Measurements from ENCODE around the gene KLHL36.

The KLHL36 gene

DNA sequence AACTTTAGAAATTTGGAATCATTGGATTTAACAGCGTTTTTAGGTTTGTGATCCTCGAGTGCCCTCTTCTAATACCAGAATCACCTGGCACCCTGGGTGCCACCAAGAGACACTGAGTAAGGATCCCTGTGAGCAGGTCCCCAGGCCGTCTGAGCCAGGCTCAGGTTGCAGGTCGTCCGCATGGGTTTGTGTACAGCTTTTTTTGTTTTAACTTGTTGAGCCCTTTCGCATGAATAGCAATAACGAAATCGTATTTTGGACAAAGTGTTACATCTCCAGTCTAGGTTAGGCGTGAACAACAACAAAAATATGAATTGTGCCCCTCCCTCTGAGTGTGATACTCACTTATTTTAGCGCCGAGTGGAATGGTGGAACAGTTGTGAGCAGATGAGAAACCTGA lies 62.4 kb downstream of the KLHL36 start:
- no peak for FAIRE-seq
- TF ChIP-seq TAF1 (IDR thresholded peaks at IDR 0.05; ENCODE audit: borderline replicate concordance, low read depth, low read length) (no peak), POLR2A (IDR thresholded peaks at IDR 0.05; ENCODE audit: low read depth, low read length) (no peak), POLR2AphosphoS5 (IDR thresholded peaks at IDR 0.05; ENCODE audit: low read depth, low read length) (no peak)
- DNase-seq (ENCODE audit: insufficient read length): no peak
